MCF 10A (cell line): ENCODE results near the gene TNIK. TPM values are rescaled to one million over a fixed set of nuclear protein-coding genes. Genes with fewer than 3 reads are reported as not detected.

Source experiments
- BruUV-seq: library from RNA; stranded (reverse); fragments of 400-500 nt; replicated peaks from 2 replicates; lab custom pipeline; 2021; lab: Mats Ljungman, UMichigan
- CTCF ChIA-PET: fragments of 300-600 bp; sonication (Branson Sonifier 250); formaldehyde crosslinking; extraction: SDS; loops from one replicate; lab custom pipeline; 2021; ENCODE audit warnings: antibody characterized with exemption, inconsistent platforms; lab: Yijun Ruan, JAX
- POLR2A ChIA-PET: fragments of 300-600, 350-650 bp; sonication (Branson Sonifier 250); formaldehyde crosslinking; extraction: SDS; loops from one replicate; lab custom pipeline; 2020; ENCODE audit warnings: antibody characterized with exemption, inconsistent platforms; lab: Yijun Ruan, JAX
- DNase-seq: peaks from one replicate; pipeline ENCODE4 v3.0.0-alpha.2; 2018; ENCODE audit not compliant: unreplicated experiment
- H3K27ac Mint-ChIP-seq: one replicate; pipeline ENCODE4 v1.8.0; 2022; ENCODE audit warnings: mild to moderate bottlenecking, low read depth, mixed read lengths; ENCODE audit not compliant: unreplicated experiment
- H3K27me3 Mint-ChIP-seq: one replicate; pipeline ENCODE4 v1.8.0; 2022; ENCODE audit warnings: mixed read lengths; ENCODE audit not compliant: insufficient read depth, unreplicated experiment
- H3K36me3 Mint-ChIP-seq: one replicate; pipeline ENCODE4 v1.8.0; 2022; ENCODE audit warnings: mild to moderate bottlenecking, moderate library complexity, mixed read lengths; ENCODE audit not compliant: insufficient read depth, unreplicated experiment
- H3K4me1 Mint-ChIP-seq: one replicate; pipeline ENCODE4 v1.8.0; 2022; ENCODE audit warnings: mixed read lengths; ENCODE audit not compliant: insufficient read depth, unreplicated experiment
- H3K4me3 Mint-ChIP-seq: one replicate; pipeline ENCODE4 v1.8.0; 2022; ENCODE audit warnings: mild to moderate bottlenecking, moderate library complexity, mixed read lengths; ENCODE audit not compliant: unreplicated experiment
- H3K9me3 Mint-ChIP-seq: one replicate; pipeline ENCODE4 v1.8.0; 2022; ENCODE audit warnings: mixed read lengths; ENCODE audit not compliant: unreplicated experiment
- intact Hi-C: fragments of 100-400 bp; cut with micrococcal nuclease; formaldehyde crosslinking; loops from 2 replicates; pipeline ENCODE4 v1.14.1; 2022
- total RNA-seq: library from RNA; stranded (reverse); gene quantifications from 2 replicates; pipeline ENCODE4 v1.2.3, GENCODE V29; 2022
- TF ChIP-seq, protein P1 (sequence below): fragments of 200-600 bp; IDR thresholded peaks from one replicate; pipeline ENCODE4 v1.8.0; 2022; ENCODE audit warnings: antibody characterized with exemption, mild to moderate bottlenecking; ENCODE audit not compliant: unreplicated experiment

The TNIK gene
- total RNA-seq, 1 experiment from 2014 or later = 3.4 TPM

DNA sequence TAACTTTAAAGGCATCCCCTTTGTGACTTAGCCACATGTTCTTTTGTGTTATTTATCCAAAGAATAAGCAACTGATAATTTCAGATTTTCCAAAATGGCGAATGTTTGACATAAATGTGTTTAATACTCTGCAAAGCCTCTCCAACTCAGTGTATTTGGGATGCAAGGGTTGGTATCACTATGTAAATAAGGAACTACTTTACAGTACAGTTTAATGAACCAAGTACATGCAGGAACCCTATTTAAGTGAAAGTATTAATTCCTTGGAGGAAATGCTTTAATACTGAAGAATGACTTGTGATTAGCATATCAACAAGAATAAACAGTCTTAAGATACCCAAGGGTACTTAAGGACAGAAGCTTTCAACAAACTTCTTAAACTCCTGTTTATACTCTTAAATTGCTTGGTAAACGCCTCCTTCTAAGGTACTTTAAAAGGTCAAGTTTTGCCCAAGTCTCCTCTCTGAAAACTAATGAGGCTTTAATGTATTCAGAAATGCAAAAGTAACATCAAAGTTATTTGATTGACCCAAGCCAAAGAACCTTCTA, 107.7 kb downstream of the TNIK start:
- ChIA-PET CTCF (interaction anchor here (0.5 kb wide), 1 partner anchor 23 kb away, joined by 3 read pairs; no protein-coding TSS in a partner anchor), POLR2A (interaction anchor here (0.7 to 3.9 kb wide), 5 partner anchors 15 to 693 kb away, joined by 3 to 22 read pairs (median 4); partner anchors contain the start of gene TNIK)
- Mint-ChIP-seq H3K27ac (no peak overlapping the region), H3K36me3 (no peaks in the 10 kb centered on the region), H3K27me3 (no peaks in the 10 kb centered on the region), H3K4me3 (no peak overlapping the region), H3K9me3 (no peaks in the 10 kb centered on the region), H3K4me1 (peaks cover 64% of the 10 kb centered on the region)
- intact Hi-C loops = loop anchor here (5.0 to 10.0 kb wide), 2 partner anchors 110 to 158 kb away; partner anchors contain the start of gene TNIK
- no TSS peak for BruUV-seq
- TF ChIP-seq, protein P1, sequence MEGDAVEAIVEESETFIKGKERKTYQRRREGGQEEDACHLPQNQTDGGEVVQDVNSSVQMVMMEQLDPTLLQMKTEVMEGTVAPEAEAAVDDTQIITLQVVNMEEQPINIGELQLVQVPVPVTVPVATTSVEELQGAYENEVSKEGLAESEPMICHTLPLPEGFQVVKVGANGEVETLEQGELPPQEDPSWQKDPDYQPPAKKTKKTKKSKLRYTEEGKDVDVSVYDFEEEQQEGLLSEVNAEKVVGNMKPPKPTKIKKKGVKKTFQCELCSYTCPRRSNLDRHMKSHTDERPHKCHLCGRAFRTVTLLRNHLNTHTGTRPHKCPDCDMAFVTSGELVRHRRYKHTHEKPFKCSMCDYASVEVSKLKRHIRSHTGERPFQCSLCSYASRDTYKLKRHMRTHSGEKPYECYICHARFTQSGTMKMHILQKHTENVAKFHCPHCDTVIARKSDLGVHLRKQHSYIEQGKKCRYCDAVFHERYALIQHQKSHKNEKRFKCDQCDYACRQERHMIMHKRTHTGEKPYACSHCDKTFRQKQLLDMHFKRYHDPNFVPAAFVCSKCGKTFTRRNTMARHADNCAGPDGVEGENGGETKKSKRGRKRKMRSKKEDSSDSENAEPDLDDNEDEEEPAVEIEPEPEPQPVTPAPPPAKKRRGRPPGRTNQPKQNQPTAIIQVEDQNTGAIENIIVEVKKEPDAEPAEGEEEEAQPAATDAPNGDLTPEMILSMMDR = no peak
- no peak for DNase-seq

DNA sequence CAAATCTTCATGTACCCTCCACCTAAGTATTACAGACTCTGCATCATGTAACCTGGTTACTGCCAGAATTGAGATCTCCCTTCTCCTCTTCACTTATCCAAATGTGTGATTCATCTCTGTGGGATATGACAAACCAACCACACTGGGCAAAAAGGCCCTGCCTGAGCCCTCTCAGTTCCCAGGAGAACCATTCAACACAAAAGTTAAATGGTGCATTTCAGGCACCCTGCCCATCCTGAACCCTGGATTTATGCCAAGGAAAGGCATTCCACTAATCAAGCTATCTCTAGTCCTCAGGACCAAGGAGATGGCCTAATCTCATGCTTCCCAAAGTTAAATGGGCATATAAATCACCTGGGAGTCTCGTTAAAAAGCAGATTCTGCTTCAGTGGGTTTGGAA, 108.5 kb downstream of the TNIK start:
- BruUV-seq = no TSS peak
- ChIA-PET POLR2A (interaction anchor here (0.7 to 3.8 kb wide), 3 partner anchors 65 to 694 kb away, joined by 3 to 11 read pairs (median 4); partner anchors contain the start of gene TNIK), CTCF (interaction anchor here (0.5 kb wide), 1 partner anchor 23 kb away, joined by 3 read pairs; no protein-coding TSS in a partner anchor)
- Mint-ChIP-seq H3K27ac (peak overlapping the region; percentile 74), H3K36me3 (no peaks in the 10 kb centered on the region), H3K9me3 (no peaks in the 10 kb centered on the region), H3K4me1 (peaks cover 70% of the 10 kb centered on the region), H3K4me3 (no peak overlapping the region), H3K27me3 (no peaks in the 10 kb centered on the region)
- TF ChIP-seq, protein P1 = no peak
- DNase-seq = peak; percentile 96
- intact Hi-C loops = loop anchor here (5.0 to 10.0 kb wide), 2 partner anchors 111 to 157 kb away; partner anchors contain the start of gene TNIK

DNA sequence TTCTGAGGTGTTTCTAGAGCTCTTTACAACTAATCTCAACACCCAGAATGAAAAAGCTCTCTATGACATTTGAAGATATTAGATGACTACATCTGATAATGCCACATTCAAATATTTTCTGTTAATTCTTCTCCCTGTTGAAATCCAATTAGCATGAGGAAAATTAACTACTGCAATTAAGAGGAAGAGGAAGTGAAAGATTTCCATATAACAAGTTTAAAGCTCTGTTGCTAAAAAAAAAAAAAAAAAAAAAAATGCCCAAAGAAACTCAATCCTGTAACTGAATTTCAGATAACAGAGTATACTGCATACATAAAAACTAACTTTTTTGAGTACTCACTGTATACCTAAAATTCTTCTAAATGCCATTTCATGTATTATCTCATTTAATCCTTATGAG, 109.8 kb downstream of the TNIK start:
- intact Hi-C loops = loop anchor here (5.0 to 10.0 kb wide), 2 partner anchors 112 to 156 kb away; partner anchors contain the start of gene TNIK
- Mint-ChIP-seq H3K27ac (no peak overlapping the region), H3K4me3 (no peak overlapping the region), H3K4me1 (peaks cover 62% of the 10 kb centered on the region), H3K36me3 (no peaks in the 10 kb centered on the region), H3K9me3 (no peaks in the 10 kb centered on the region), H3K27me3 (no peaks in the 10 kb centered on the region)
- POLR2A ChIA-PET = interaction anchor here (0.9 to 3.8 kb wide), 5 partner anchors 8 to 110 kb away, joined by 3 to 11 read pairs (median 4); partner anchors contain the start of gene TNIK
- BruUV-seq = no TSS peak
- TF ChIP-seq, protein P1 = no peak
- no peak for DNase-seq
- CTCF ChIA-PET = interaction anchor here (0.6 to 1.2 kb wide), 4 partner anchors 11 to 354 kb away, joined by 3 to 4 read pairs (median 3); no protein-coding TSS in a partner anchor

DNA sequence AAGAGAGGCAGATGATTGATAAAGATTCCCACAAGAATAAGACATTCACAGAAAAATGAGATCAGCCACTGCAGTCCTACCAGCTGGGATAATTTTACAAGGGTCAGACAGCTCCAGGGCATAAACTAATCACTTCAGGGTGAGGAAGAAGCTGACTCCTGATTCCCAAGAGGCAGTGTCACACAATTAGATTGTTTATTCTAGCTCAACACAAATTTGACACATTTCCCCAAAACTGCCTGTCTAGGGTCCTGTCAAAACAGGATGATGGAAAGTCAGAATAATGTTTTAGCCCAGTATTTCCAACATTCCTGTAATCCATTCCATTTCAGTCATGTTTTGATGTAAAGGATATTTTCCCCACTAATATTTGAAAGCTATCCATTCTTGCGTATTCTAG, 110.8 kb downstream of the TNIK start:
- peak; percentile 28 for DNase-seq
- H3K27me3 Mint-ChIP-seq = no peaks in the 10 kb centered on the region
- ChIA-PET POLR2A (interaction anchor here (0.6 to 3.8 kb wide), 6 partner anchors 11 to 153 kb away, joined by 3 to 11 read pairs (median 4); partner anchors contain the start of gene TNIK), CTCF (interaction anchor here (1.1 to 1.2 kb wide), 2 partner anchors 11 to 163 kb away, joined by 3 read pairs; no protein-coding TSS in a partner anchor)
- no TSS peak for BruUV-seq
- H3K27ac Mint-ChIP-seq = no peak overlapping the region
- no peaks in the 10 kb centered on the region for H3K9me3 Mint-ChIP-seq
- TF ChIP-seq, protein P1 = no peak
- peaks cover 52% of the 10 kb centered on the region for H3K4me1 Mint-ChIP-seq
- no peak overlapping the region for H3K4me3 Mint-ChIP-seq
- H3K36me3 Mint-ChIP-seq = no peaks in the 10 kb centered on the region
- intact Hi-C loops = no loop called here
